GM10248 (cell line): Measurements from ENCODE around the gene WBP1.

Experiments
- CTCF ChIA-PET: fragments of 300-600 bp; sonication (Branson Sonifier 250); formaldehyde crosslinking; extraction: SDS; loops from one replicate; lab custom pipeline; 2021; ENCODE audit warnings: antibody characterized with exemption; lab: Yijun Ruan, JAX
- POLR2A ChIA-PET: fragments of 350-650 bp; sonication (Branson Sonifier 250); formaldehyde crosslinking; extraction: SDS; loops from one replicate; lab custom pipeline; 2020; ENCODE audit warnings: antibody characterized with exemption; lab: Yijun Ruan, JAX
- DNase-seq: peaks from one replicate; pipeline ENCODE4 v3.0.0; 2012; ENCODE audit errors: extremely low spot score
- TF ChIP-seq, protein P1 (sequence below): IDR thresholded peaks from 2 replicates; pipeline ENCODE4 v1.5.1; 2012; ENCODE audit warnings: mild to moderate bottlenecking, low read depth; ENCODE audit errors: extremely low read depth, missing control alignments, control extremely low read depth

Gene WBP1

DNA sequence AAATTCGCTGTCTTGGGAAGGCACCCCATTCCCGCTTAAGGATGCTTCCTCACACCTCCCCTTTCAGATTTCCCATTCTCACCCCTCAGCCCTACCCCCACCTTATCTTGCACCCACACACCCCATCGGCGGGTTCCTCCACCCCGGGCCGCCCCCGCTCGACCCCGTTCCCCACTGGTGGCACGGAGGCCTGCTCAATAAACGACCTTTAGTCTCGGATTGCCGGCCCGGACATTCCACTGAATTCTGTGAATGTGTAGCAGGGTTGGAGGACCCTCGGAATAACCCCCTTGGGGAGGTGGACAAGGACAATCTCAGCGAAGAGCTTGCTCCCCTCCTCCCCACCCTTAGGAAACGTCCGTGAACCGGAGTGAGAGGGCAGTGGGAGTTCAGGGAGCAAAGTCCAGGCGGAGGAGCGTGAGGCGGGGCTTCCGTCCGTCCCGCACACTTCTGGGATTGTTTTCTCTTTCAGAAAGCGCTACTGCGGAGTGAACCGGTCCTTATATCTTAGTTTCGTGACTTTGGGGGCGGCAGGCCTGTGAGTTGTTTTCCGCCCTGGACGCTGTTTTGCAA lies 44.0 kb downstream of the WBP1 start:
- CTCF ChIA-PET, result interaction anchor here (1.1 to 3.0 kb wide), 6 partner anchors 17 to 72 kb away, joined by 3 to 20 read pairs (median 4); partner anchors contain the start of genes AUP1 and HTRA2
- peak; percentile 43 for DNase-seq
- TF ChIP-seq, protein P1, sequence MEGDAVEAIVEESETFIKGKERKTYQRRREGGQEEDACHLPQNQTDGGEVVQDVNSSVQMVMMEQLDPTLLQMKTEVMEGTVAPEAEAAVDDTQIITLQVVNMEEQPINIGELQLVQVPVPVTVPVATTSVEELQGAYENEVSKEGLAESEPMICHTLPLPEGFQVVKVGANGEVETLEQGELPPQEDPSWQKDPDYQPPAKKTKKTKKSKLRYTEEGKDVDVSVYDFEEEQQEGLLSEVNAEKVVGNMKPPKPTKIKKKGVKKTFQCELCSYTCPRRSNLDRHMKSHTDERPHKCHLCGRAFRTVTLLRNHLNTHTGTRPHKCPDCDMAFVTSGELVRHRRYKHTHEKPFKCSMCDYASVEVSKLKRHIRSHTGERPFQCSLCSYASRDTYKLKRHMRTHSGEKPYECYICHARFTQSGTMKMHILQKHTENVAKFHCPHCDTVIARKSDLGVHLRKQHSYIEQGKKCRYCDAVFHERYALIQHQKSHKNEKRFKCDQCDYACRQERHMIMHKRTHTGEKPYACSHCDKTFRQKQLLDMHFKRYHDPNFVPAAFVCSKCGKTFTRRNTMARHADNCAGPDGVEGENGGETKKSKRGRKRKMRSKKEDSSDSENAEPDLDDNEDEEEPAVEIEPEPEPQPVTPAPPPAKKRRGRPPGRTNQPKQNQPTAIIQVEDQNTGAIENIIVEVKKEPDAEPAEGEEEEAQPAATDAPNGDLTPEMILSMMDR, result no peak
- POLR2A ChIA-PET, result no interaction called here

DNA sequence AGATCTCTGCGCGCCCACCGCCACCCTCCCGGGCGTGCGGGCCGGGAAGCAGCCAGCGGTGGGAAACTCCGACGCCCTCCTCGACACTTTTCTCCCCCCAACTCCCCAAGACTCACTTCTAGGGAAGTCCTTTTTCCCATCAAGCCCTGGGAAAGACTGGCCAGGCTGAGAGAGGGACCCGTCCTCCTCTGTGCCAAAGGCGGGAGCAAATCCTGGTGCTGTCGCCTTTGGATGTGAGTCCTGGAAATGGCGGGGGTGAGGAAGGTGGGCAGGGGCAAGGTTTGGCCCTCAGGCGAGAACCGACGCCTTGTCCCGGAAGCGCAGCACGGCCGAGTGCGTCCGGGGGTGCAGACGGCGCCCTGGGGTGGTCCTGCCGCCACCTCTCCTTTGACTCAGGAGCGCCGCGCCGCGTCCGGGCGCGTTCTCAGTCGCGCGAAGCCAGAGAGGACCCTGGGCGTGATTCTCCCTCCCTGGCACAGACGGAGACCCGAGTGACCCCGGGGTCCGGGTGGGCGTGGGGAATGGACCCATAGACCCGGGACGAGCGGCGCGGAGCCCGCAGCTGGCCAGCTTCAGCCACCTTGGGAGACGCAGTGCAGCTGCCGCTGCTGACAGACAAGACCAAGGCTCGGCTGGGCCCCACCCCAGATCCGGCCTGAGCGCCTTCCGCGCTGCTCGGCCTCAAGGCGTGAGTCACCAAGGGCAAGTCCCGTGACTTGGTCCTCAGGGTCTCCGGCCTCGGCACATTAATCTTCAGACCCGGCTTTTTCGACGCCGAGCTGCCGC lies 44.7 kb downstream of the WBP1 start:
- CTCF ChIA-PET, result interaction anchor here (1.1 to 3.3 kb wide), 8 partner anchors 11 to 85 kb away, joined by 3 to 20 read pairs (median 4); partner anchors contain the start of genes AUP1, CCDC142, HTRA2 and TTC31
- POLR2A ChIA-PET, result interaction anchor here (0.7 to 1.7 kb wide), 2 partner anchors 45 to 48 kb away, joined by 3 to 8 read pairs; partner anchors contain the start of genes INO80B and WBP1
- peak; percentile 80 for DNase-seq
- TF ChIP-seq, protein P1, result peak; percentile 57

DNA sequence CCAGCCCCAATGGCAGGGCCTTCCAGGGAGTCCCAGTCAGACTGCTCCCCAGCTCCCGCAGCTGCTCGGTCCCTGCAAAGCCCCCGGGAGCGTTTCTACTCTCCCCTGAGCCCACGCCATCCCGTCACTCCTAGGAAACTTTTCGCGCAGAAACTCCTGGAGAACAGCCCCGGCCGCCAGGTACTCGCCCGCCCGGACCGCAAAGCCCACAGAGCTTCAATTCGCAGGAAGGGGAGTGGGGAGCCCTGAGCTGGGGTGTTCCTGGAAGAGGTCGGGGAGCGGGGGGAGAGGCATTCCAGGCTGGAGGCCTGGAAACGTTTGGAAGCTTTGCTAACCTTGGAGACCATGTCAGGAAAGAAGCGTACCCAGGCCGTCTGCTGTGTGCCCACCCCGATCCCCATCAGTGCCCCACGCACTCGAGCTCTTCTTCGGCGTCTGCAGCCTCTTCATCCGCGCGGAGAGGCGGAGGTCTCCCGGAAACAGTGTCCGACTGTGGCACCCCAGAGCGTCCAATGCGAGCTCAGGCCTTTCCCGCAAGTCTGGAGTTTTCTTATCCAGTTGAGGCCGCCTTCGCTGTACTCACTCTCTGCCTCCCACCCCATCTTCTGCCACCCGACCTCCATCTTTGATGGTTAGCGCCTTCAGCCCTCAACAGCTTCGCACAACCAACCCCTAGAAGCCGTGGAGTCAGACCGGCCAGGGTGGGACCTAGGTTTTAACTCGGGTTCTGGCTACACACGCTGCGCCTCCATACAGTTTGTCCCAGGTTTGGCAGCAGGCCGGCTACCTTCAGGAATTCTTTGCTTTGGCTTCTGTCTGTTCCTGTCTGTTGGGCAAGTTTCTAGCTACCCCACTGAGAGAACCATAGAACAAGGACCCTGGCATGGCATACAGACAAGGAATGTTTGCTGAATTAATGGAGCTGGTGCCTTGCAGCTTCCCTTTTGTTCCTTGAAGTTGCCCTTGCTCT lies 45.6 kb downstream of the WBP1 start:
- CTCF ChIA-PET, result interaction anchor here (0.9 to 3.3 kb wide), 12 partner anchors 8 to 84 kb away, joined by 3 to 20 read pairs (median 4); partner anchors contain the start of genes AUP1, CCDC142, HTRA2 and TTC31
- POLR2A ChIA-PET, result interaction anchor here (0.7 to 1.7 kb wide), 2 partner anchors 45 to 49 kb away, joined by 3 to 8 read pairs; partner anchors contain the start of genes INO80B and WBP1
- no peak for DNase-seq
- TF ChIP-seq, protein P1, result no peak

DNA sequence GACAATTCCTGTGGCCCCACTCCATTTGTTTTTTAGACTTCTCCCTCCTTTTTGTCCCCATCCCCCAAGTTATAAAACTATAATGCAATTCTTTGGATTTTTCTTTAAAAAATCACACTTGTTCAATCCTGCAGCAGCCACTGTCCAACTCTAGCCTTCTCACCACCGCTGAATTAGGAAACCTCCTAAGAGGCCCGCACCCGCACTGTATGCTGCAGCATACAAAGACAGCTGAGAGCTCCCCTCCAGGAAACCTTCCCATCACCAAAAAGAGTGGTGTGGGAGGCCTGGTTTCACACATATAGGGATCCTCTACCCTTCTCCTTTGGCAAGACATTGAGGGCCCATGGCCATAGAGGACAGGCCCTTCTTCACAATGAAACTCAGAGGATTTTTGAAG lies 46.4 kb downstream of the WBP1 start:
- DNase-seq, result no peak
- TF ChIP-seq, protein P1, result no peak
- CTCF ChIA-PET, result interaction anchor here (1.2 to 3.3 kb wide), 7 partner anchors 12 to 83 kb away, joined by 4 to 20 read pairs (median 6); partner anchors contain the start of genes AUP1 and HTRA2
- POLR2A ChIA-PET, result interaction anchor here (1.7 kb wide), 1 partner anchor 46 kb away, joined by 8 read pairs; the partner anchor contains the start of gene WBP1

DNA sequence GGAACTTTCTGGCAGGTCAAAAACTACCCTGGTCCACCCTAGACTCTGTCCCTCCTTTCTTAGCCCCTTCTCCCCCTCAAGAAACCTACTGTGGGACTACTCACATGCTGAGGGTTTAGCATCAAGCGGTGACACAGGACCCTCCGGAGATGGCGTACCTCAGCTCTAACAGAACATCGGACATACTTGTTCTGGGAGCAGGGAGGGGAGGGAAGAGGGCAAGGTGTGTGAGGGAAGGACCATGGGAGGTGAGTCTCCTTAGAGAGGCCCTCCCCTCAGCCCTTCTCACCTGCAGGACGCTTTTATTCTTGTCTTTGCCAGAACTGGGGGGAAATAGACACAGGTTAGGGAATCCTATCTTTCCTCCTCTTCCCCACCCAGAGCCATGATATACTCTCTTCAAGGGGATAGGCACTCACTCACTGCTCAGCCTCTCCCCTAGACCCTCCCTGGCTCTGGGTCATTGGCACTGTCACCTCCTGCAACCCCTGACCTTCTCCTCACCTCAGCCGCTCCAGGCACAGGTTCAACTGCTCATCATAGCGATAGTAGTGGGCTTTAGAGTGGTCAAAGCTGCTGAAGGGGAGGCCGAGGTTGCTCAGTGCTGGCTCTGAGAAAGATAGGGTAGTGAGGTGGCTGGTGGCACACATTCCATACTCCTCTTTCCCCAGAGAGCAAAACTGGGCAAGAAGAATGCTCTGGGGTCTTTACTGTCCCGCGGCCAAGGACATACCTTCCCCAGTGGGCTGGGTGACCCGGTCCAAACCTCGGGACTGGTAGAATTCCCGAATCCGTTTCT lies 47.4 kb downstream of the WBP1 start:
- ChIA-PET POLR2A (no interaction called here), CTCF (interaction anchor here (1.6 to 3.3 kb wide), 6 partner anchors 14 to 82 kb away, joined by 5 to 20 read pairs (median 10); partner anchors contain the start of genes AUP1, CCDC142, HTRA2 and TTC31)
- DNase-seq, result no peak
- TF ChIP-seq, protein P1, result no peak
